Activated naive CD8-positive, alpha-beta T cell treated with anti-CD3 and anti-CD28 coated beads for 36 hours (primary cell): Measurements from ENCODE around the gene CHMP6. TPM values are rescaled to one million over a fixed set of nuclear protein-coding genes. Genes with fewer than 3 reads are reported as not detected.
"Not testable (repeated sequence)": the region's sequence is repeated elsewhere in the genome, so short reads cannot be mapped to it uniquely, and the experiment has no call there.

Experiments used
- DNase-seq: peaks from one replicate; pipeline ENCODE4 v3.0.0; 2021
- H3K27ac Mint-ChIP-seq: one replicate; pipeline ENCODE4 v1.8.0; 2022; ENCODE audit warnings: mild to moderate bottlenecking, moderate library complexity, mixed read lengths
- H3K27me3 Mint-ChIP-seq: one replicate; pipeline ENCODE4 v1.8.0; 2022; ENCODE audit warnings: mild to moderate bottlenecking, mixed read lengths
- H3K36me3 Mint-ChIP-seq: one replicate; pipeline ENCODE4 v1.8.0; 2021; ENCODE audit warnings: mild to moderate bottlenecking, mixed read lengths
- H3K4me1 Mint-ChIP-seq: one replicate; pipeline ENCODE4 v1.8.0; 2021; ENCODE audit warnings: mixed read lengths
- H3K4me3 Mint-ChIP-seq: one replicate; pipeline ENCODE4 v1.8.0; 2022; ENCODE audit warnings: mild to moderate bottlenecking, moderate library complexity, mixed read lengths
- H3K9me3 Mint-ChIP-seq: one replicate; pipeline ENCODE4 v1.8.0; 2022; ENCODE audit warnings: mixed read lengths
- total RNA-seq, 2 experiments: library from RNA; stranded (reverse); gene quantifications; one replicate each; pipeline ENCODE4 v1.2.3, GENCODE V29; 2021

Gene CHMP6
- total RNA-seq, 2 experiments from 2014 or later, result 21.6 to 23.8 TPM

GRCh38 chr17:81003711-81004475, 12.3 kb downstream of the CHMP6 start:
- H3K36me3 Mint-ChIP-seq, result peaks cover 1% of the 10 kb centered on the region
- no peaks in the 10 kb centered on the region for H3K9me3 Mint-ChIP-seq

GRCh38 chr17:81006891-81007290, 15.2 kb downstream of the CHMP6 start:
- Mint-ChIP-seq H3K27ac (no peak overlapping the region), H3K9me3 (peaks cover 6% of the 10 kb centered on the region), H3K4me1 (peaks cover 15% of the 10 kb centered on the region), H3K36me3 (peaks cover 1% of the 10 kb centered on the region), H3K27me3 (peaks cover 36% of the 10 kb centered on the region), H3K4me3 (no peak overlapping the region)
- DNase-seq, result no peak

More at GRCh38 chr17:81003711-81004475, 12.3 kb downstream of the CHMP6 start:
- Mint-ChIP-seq H3K27ac (no peak overlapping the region), H3K4me3 (peak overlapping the region; percentile 22), H3K4me1 (peaks cover 15% of the 10 kb centered on the region), H3K27me3 (peaks cover 42% of the 10 kb centered on the region)
- DNase-seq, result no peak

- peaks cover 9% of the 10 kb centered on the region for H3K4me1 Mint-ChIP-seq
- no peak for DNase-seq
- peaks cover 26% of the 10 kb centered on the region for H3K27me3 Mint-ChIP-seq
- H3K9me3 Mint-ChIP-seq, result peaks cover 8% of the 10 kb centered on the region
- peaks cover 1% of the 10 kb centered on the region for H3K36me3 Mint-ChIP-seq
- H3K4me3 Mint-ChIP-seq, result no peak overlapping the region
- H3K27ac Mint-ChIP-seq, result no peak overlapping the region
Observed at GRCh38 chr17:81008140-81008539, 16.5 kb downstream of the CHMP6 start.

- peaks cover 19% of the 10 kb centered on the region for H3K27me3 Mint-ChIP-seq
- H3K4me3 Mint-ChIP-seq, result no peak overlapping the region
- H3K27ac Mint-ChIP-seq, result no peak overlapping the region
- H3K4me1 Mint-ChIP-seq, result peaks cover 6% of the 10 kb centered on the region
- H3K9me3 Mint-ChIP-seq, result peaks cover 8% of the 10 kb centered on the region
- DNase-seq, result no peak
- peaks cover 1% of the 10 kb centered on the region for H3K36me3 Mint-ChIP-seq
Observed at GRCh38 chr17:81009136-81009535, 17.5 kb downstream of the CHMP6 start.

GRCh38 chr17:81010935-81011334, 19.3 kb downstream of the CHMP6 start:
- Mint-ChIP-seq H3K9me3 (peaks cover 8% of the 10 kb centered on the region), H3K27ac (no peak overlapping the region), H3K27me3 (peaks cover 9% of the 10 kb centered on the region), H3K4me1 (no peaks in the 10 kb centered on the region), H3K4me3 (no peak overlapping the region), H3K36me3 (peaks cover 1% of the 10 kb centered on the region)
- no peak for DNase-seq

GRCh38 chr17:81011951-81012350, 20.3 kb downstream of the CHMP6 start:
- H3K27me3 Mint-ChIP-seq, result peaks cover under 1% of the 10 kb centered on the region
- no peak overlapping the region for H3K4me3 Mint-ChIP-seq
- no peak for DNase-seq
- H3K36me3 Mint-ChIP-seq, result peaks cover 9% of the 10 kb centered on the region
- no peaks in the 10 kb centered on the region for H3K4me1 Mint-ChIP-seq
- H3K9me3 Mint-ChIP-seq, result peaks cover 11% of the 10 kb centered on the region
- H3K27ac Mint-ChIP-seq, result no peak overlapping the region

- Mint-ChIP-seq H3K27ac (no peak overlapping the region), H3K27me3 (no peaks in the 10 kb centered on the region), H3K9me3 (peaks cover 12% of the 10 kb centered on the region)
Observed at GRCh38 chr17:81012574-81013447, 21.2 kb downstream of the CHMP6 start.

GRCh38 chr17:81013642-81014041, 22.0 kb downstream of the CHMP6 start:
- Mint-ChIP-seq H3K27me3 (no peaks in the 10 kb centered on the region), H3K4me3 (no peak overlapping the region), H3K9me3 (peaks cover 12% of the 10 kb centered on the region), H3K36me3 (peaks cover 9% of the 10 kb centered on the region), H3K27ac (no peak overlapping the region), H3K4me1 (peaks cover 12% of the 10 kb centered on the region)
- DNase-seq, result no peak

More at GRCh38 chr17:81012574-81013447, 21.2 kb downstream of the CHMP6 start:
- Mint-ChIP-seq H3K36me3 (peaks cover 9% of the 10 kb centered on the region), H3K4me1 (peaks cover 4% of the 10 kb centered on the region), H3K4me3 (no peak overlapping the region)
- DNase-seq, result no peak

GRCh38 chr17:81015136-81015535, 23.5 kb downstream of the CHMP6 start:
- peaks cover 9% of the 10 kb centered on the region for H3K36me3 Mint-ChIP-seq

GRCh38 chr17:81016575-81016974, 24.9 kb downstream of the CHMP6 start:
- Mint-ChIP-seq H3K27me3 (no peaks in the 10 kb centered on the region), H3K4me3 (no peak overlapping the region), H3K27ac (no peak overlapping the region), H3K4me1 (peaks cover 13% of the 10 kb centered on the region), H3K9me3 (peaks cover 7% of the 10 kb centered on the region), H3K36me3 (peaks cover 8% of the 10 kb centered on the region)
- no peak for DNase-seq

More at GRCh38 chr17:81015136-81015535, 23.5 kb downstream of the CHMP6 start:
- Mint-ChIP-seq H3K4me1 (peaks cover 13% of the 10 kb centered on the region), H3K27ac (no peak overlapping the region), H3K4me3 (no peak overlapping the region), H3K9me3 (peaks cover 12% of the 10 kb centered on the region), H3K27me3 (no peaks in the 10 kb centered on the region)
- DNase-seq, result no peak

GRCh38 chr17:81017330-81017729, 25.7 kb downstream of the CHMP6 start:
- H3K27me3 Mint-ChIP-seq, H3K9me3 Mint-ChIP-seq, DNase-seq, H3K36me3 Mint-ChIP-seq: not testable (repeated sequence)
- Mint-ChIP-seq H3K4me1 (peaks cover 13% of the 10 kb centered on the region), H3K4me3 (peak overlapping the region; percentile 76), H3K27ac (peak overlapping the region; percentile 88)

- Mint-ChIP-seq H3K27me3 (no peaks in the 10 kb centered on the region), H3K9me3 (peaks cover 4% of the 10 kb centered on the region), H3K4me3 (peak overlapping the region; percentile 76), H3K36me3 (peaks cover 8% of the 10 kb centered on the region), H3K4me1 (peaks cover 13% of the 10 kb centered on the region), H3K27ac (peak overlapping the region; percentile 88)
- DNase-seq, result peak; percentile 38
Observed at GRCh38 chr17:81018044-81018802, 26.6 kb downstream of the CHMP6 start.

- Mint-ChIP-seq H3K27ac (no peak overlapping the region), H3K36me3 (peaks cover 8% of the 10 kb centered on the region), H3K27me3 (no peaks in the 10 kb centered on the region), H3K4me3 (no peak overlapping the region), H3K9me3 (peaks cover 4% of the 10 kb centered on the region), H3K4me1 (peaks cover 19% of the 10 kb centered on the region)
- DNase-seq, result no peak
Observed at GRCh38 chr17:81019563-81020442, 28.2 kb downstream of the CHMP6 start.

- H3K4me1 Mint-ChIP-seq, result peaks cover 19% of the 10 kb centered on the region
- H3K4me3 Mint-ChIP-seq, result no peak overlapping the region
- peaks cover 8% of the 10 kb centered on the region for H3K36me3 Mint-ChIP-seq
Observed at GRCh38 chr17:81020443-81020766, 28.8 kb downstream of the CHMP6 start.

More at GRCh38 chr17:81020443-81020766, 28.8 kb downstream of the CHMP6 start:
- no peak for DNase-seq
- H3K9me3 Mint-ChIP-seq, result peaks cover 4% of the 10 kb centered on the region
- no peaks in the 10 kb centered on the region for H3K27me3 Mint-ChIP-seq
- no peak overlapping the region for H3K27ac Mint-ChIP-seq
